Upper lobe of right lung (tissue), 1 donor: ENCODE results near the gene ACOXL. TPM values are rescaled to one million over a fixed set of nuclear protein-coding genes. Genes with fewer than 3 reads are reported as not detected.

Experiments used
- ATAC-seq: fragments of 200-7000 bp; cut with Tn5 transposase; one replicate; pipeline ENCODE4 v1.9.1; 2020; ENCODE audit warnings: mild to moderate bottlenecking, moderate library complexity
- DNase-seq: peaks from one replicate; pipeline ENCODE4 v3.0.0-alpha.2; 2020
- H3K27ac ChIP-seq: fragments of 200-600 bp; one replicate; pipeline ENCODE4 v1.8.0; 2022
- H3K27me3 ChIP-seq: fragments of 200-600 bp; one replicate; pipeline ENCODE4 v1.8.0; 2022; ENCODE audit warnings: mild to moderate bottlenecking
- H3K36me3 ChIP-seq: fragments of 200-600 bp; one replicate; pipeline ENCODE4 v1.8.0; 2022
- H3K4me1 ChIP-seq: fragments of 200-600 bp; one replicate; pipeline ENCODE4 v1.8.0; 2022
- H3K4me3 ChIP-seq: fragments of 200-600 bp; one replicate; pipeline ENCODE4 v1.8.0; 2022; ENCODE audit warnings: mild to moderate bottlenecking
- H3K9me3 ChIP-seq: fragments of 200-600 bp; one replicate; pipeline ENCODE4 v1.8.0; 2022
- intact Hi-C: fragments of 100-400 bp; cut with DNase I; formaldehyde crosslinking; loops from one replicate; pipeline ENCODE4 v1.11.0; 2022
- total RNA-seq: library from RNA; stranded (reverse); fragmentation: NEBNext Ultra II Directional; extraction: Animal tissue kit (Norgen Biotek cat#: 25700); gene quantifications from one replicate; pipeline ENCODE4 v1.2.1, GENCODE V29; 2021
- TF ChIP-seq, protein P1 (sequence below): fragments of 200-600 bp; IDR thresholded peaks from one replicate; pipeline ENCODE4 v1.8.0; 2022; ENCODE audit warnings: antibody characterized with exemption
- donor health status: DM: no; HTN: yes; CAD: no; lungs with severe emphysema.

The ACOXL gene
- total RNA-seq, 1 donor from 2014 or later = 47.5 TPM

DNA sequence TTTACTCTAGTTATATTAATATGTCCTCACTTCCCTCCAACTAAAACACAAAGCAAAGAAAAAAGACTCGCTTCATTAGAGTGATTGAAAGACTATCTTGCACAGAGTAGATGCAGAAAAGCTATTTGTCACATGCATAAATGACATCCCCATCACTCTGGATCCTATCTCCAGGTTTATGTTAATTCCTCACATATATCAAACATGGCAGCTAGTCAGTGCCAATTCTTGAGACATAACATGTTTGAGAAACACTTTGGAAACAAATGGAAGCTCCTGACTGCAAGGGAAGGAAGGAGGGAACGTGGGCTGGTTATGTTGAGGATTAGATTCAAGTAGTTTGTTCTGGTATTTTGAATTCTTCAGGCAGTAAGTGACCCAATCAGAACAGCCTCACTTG is 298.6 kb downstream of the ACOXL start:
- intact Hi-C loops = no loop called here
- ATAC-seq = no peak
- Histone ChIP-seq H3K27me3 (no peaks in the 10 kb centered on the region), H3K36me3 (no peaks in the 10 kb centered on the region), H3K4me1 (peaks cover 8% of the 10 kb centered on the region), H3K9me3 (peaks cover 4% of the 10 kb centered on the region), H3K4me3 (no peak overlapping the region), H3K27ac (no peak overlapping the region)
- TF ChIP-seq, protein P1, sequence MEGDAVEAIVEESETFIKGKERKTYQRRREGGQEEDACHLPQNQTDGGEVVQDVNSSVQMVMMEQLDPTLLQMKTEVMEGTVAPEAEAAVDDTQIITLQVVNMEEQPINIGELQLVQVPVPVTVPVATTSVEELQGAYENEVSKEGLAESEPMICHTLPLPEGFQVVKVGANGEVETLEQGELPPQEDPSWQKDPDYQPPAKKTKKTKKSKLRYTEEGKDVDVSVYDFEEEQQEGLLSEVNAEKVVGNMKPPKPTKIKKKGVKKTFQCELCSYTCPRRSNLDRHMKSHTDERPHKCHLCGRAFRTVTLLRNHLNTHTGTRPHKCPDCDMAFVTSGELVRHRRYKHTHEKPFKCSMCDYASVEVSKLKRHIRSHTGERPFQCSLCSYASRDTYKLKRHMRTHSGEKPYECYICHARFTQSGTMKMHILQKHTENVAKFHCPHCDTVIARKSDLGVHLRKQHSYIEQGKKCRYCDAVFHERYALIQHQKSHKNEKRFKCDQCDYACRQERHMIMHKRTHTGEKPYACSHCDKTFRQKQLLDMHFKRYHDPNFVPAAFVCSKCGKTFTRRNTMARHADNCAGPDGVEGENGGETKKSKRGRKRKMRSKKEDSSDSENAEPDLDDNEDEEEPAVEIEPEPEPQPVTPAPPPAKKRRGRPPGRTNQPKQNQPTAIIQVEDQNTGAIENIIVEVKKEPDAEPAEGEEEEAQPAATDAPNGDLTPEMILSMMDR = no peak
- no peak for DNase-seq

DNA sequence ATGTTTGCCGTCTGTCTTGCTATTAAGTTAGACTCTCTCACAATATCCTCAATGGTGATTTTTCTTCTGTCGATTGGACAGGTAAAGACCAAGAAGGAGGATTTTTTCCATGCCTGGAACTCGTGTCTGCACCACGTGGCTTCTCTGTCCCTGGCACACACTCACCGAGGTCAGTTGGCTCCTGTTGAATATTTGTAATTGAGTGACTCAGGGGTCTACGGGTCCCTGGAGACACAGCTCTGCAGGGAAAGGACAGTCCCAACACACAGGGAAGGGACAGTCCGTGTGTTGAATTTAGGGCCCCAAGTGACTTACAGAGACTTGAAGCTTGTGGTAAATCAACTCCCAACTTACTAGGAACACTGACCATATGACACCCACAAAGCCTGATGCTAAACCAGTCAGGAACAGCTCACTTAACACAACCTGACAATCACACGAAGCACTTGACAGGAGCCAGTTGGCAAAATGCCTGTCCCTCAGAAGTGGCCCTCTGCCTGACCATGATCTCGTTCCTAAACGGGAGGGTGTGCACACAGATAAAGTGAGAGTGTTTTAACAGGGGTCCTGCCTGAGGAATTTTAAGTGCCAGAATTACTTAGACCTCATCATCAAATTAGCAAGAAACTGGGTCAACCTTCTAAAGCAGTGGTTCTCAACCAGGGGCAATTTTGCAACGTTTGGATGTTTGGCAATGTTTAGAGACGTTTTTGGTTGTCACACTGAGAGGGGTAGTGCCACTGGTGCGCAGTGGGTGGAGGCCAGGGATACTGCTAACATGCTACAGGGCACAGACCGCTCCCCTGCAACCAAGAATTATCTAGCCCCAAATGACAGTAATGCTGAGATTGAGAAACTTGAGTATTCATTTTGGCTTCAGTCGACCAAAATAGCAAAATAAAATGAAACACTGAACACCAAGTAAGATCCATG is 299.4 kb downstream of the ACOXL start:
- Histone ChIP-seq H3K4me3 (no peak overlapping the region), H3K27me3 (no peaks in the 10 kb centered on the region), H3K27ac (no peak overlapping the region), H3K4me1 (peaks cover 8% of the 10 kb centered on the region), H3K9me3 (peaks cover 4% of the 10 kb centered on the region), H3K36me3 (no peaks in the 10 kb centered on the region)
- peak; percentile 23 for ATAC-seq
- intact Hi-C loops = no loop called here
- DNase-seq = no peak
- TF ChIP-seq, protein P1 = no peak

- peak; percentile 67 for ATAC-seq
- peaks cover 4% of the 10 kb centered on the region for H3K9me3 ChIP-seq
- H3K4me1 ChIP-seq = peaks cover 8% of the 10 kb centered on the region
- H3K27me3 ChIP-seq = no peaks in the 10 kb centered on the region
- TF ChIP-seq, protein P1 = no peak
- H3K36me3 ChIP-seq = no peaks in the 10 kb centered on the region
- no peak overlapping the region for H3K27ac ChIP-seq
- H3K4me3 ChIP-seq = no peak overlapping the region
- intact Hi-C loops = no loop called here
- DNase-seq = no peak
These were observed 300.5 kb downstream of the ACOXL start for GRCh38 chr2:111032721-111033429.

DNA sequence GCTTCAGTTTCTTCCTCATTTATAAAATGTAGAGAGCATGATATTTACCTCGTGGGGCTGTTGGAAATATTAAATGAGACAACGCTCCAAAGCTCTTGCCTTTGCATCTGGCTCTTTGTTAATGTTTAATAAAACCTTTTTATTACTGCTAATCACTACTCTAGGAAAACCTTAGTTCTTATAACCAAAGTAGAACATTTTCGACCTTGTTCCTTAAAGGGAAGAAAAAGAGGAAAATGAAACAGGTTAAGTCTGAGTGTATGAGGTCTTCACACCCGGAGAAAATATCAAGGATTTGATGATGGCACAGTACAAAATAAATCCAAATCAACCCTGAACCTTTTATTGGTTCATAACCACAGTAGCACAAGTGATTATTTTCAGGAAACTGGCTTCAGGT is 301.8 kb downstream of the ACOXL start:
- intact Hi-C loops = no loop called here
- peaks cover 8% of the 10 kb centered on the region for H3K4me1 ChIP-seq
- no peak overlapping the region for H3K27ac ChIP-seq
- H3K9me3 ChIP-seq = no peaks in the 10 kb centered on the region
- no peak overlapping the region for H3K4me3 ChIP-seq
- no peaks in the 10 kb centered on the region for H3K27me3 ChIP-seq
- no peak for DNase-seq
- H3K36me3 ChIP-seq = no peaks in the 10 kb centered on the region
- TF ChIP-seq, protein P1 = no peak
- no peak for ATAC-seq

- Histone ChIP-seq H3K27ac (no peak overlapping the region), H3K36me3 (no peaks in the 10 kb centered on the region), H3K4me1 (peaks cover 8% of the 10 kb centered on the region), H3K4me3 (no peak overlapping the region), H3K9me3 (no peaks in the 10 kb centered on the region), H3K27me3 (no peaks in the 10 kb centered on the region)
- DNase-seq = no peak
- no peak for ATAC-seq
- intact Hi-C loops = no loop called here
- TF ChIP-seq, protein P1 = no peak
These were observed 302.2 kb downstream of the ACOXL start for GRCh38 chr2:111034606-111035005.
